HG02870 (cell line): ENCODE data around the gene KIFAP3.
"Not testable (repeated sequence)": the region's sequence is repeated elsewhere in the genome, so short reads cannot be mapped to it uniquely, and the experiment has no call there.

Experiments used
- ATAC-seq: cut with Tn5 transposase; IDR thresholded peaks from one replicate; pipeline ENCODE4 v1.9.1; 2021; ENCODE audit warnings: mild to moderate bottlenecking, moderate library complexity; ENCODE audit not compliant: unreplicated experiment

Gene KIFAP3

GRCh38 chr1:169892176-169892926 is 182.1 kb downstream of the KIFAP3 start:
- ATAC-seq, result no peak

DNA sequence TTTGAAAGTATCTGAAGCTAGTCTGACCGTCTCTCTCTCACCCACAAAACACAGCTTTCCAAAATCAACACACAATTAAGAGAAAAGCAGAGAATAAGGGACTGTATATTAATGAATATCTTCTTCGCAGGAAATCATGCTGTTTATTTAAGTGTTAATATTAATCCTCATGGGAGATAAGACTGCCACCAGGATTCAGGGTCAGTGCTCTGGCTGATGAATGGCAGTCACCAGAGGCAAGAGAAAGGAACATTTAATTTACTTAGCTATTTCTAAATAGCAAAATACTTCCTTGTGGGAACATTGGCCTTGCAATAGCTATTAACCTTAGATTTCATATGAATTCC is 183.0 kb downstream of the KIFAP3 start:
- ATAC-seq, result no peak

DNA sequence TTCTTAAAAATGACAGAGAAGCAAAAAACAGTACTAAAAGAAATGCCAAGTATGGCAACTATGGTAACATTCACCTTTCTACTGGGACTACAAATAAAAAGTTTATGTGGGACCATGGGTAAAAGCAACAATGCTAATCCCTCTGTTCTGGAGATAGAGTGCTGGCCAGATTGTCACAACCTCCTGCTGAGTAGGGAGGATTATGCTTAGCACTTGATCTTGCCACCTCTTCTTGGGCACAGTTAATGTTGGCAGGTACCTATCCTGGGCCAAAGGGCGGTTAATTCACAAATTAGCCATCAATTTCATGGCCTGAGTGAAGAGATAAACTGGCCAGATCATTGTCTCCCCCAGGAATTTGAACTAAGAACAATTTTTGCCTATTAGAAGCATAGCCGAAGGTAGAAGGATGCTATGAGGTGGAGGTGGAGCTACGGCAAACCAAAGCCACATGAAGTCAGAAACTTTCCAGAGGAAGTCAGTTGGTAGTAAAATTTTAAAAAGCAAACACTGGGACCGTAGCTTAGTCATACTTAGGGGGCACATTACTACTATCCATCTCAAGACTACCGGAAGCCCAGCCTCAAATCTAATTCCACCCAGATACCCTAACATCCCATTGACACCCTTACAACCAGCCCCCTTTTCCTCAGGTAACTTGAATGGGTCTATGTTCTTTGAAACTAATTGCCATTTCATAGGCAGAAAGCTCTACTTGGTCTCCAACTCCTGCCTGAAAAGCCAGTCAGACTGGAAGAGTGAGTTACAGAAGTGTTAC is 183.5 kb downstream of the KIFAP3 start:
- ATAC-seq, result peak; percentile 25

DNA sequence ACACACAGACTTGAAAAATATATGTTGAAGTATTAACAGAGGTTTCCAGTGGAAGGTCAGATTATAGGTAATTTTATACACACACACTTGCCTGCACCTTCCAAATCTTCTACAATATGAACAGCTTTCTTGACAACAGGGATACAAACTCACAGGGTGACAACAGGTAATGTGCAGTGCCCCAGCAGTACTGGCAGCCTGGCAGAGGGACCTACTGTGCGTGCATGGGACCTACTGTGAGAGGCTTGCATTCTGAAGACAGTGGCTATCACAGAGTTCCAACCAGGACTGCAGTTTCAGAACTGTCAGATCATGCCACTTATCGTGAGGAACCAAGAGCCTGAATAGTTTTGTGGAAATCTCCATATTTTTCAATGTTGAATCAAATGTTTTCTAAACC is 184.6 kb downstream of the KIFAP3 start:
- no peak for ATAC-seq

- no peak for ATAC-seq
Observed at GRCh38 chr1:169886931-169887330, 187.6 kb downstream of the KIFAP3 start.

DNA sequence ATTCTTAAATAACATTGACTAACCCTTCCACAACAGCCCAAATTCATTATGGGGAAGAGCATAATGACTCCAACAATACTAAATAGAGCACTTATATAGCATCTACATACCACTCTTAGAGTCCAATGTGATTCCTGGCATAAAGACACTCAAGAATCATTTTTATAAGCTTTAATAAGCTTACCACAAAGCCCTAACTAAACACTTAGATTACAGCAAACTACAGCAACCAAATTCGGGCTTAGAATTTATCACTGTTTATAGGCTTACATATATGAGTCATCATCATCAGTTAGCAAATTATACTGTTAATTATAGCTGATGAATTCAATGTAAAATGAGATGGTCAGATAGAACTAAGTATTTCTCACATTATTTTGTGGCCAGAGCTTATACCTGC is 188.1 kb downstream of the KIFAP3 start:
- no peak for ATAC-seq

- ATAC-seq, result no peak
Observed at GRCh38 chr1:169885207-169885606, 189.3 kb downstream of the KIFAP3 start.

DNA sequence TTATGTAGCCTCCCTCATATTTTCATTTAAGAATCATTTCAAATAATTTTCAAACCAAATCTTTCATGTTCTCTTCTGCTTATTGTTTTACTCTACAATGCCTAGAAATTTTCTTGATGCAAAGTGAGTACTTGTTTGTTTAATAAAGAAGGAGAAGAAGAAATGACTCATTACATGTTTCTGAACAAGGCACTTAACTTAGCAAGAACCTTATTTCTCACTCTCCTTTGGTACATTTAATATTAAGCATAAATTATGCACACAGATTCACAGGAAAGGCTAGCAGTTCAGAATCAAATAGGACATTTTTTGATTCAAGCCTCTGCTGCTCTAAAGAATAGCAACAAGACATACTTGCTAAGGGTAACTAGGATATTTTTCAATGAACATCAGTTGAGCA is 189.9 kb downstream of the KIFAP3 start:
- no peak for ATAC-seq

DNA sequence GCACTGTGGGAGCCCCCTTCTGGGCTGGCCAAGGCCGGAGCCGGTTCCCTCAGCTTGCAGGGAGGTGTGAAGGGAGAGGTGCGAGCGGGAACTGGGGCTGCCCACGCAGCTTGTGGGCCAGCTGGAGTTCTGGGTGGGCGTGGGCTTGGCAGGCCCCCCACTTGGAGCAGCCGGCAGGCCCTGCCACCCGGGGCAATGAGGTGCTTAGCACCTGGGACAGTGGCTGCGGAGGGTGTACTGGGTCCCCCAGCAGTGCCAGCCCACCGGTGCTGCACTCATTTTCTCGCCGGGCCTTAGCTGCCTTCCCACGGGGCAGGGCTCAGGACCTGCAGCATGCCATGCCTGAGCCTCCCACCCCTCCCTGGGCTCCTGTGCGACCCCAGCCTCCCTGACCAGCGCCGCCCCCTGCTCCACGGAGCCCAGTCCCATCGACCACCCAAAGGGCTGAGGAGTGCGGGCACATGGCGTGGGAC is 192.4 kb downstream of the KIFAP3 start:
- no peak for ATAC-seq

DNA sequence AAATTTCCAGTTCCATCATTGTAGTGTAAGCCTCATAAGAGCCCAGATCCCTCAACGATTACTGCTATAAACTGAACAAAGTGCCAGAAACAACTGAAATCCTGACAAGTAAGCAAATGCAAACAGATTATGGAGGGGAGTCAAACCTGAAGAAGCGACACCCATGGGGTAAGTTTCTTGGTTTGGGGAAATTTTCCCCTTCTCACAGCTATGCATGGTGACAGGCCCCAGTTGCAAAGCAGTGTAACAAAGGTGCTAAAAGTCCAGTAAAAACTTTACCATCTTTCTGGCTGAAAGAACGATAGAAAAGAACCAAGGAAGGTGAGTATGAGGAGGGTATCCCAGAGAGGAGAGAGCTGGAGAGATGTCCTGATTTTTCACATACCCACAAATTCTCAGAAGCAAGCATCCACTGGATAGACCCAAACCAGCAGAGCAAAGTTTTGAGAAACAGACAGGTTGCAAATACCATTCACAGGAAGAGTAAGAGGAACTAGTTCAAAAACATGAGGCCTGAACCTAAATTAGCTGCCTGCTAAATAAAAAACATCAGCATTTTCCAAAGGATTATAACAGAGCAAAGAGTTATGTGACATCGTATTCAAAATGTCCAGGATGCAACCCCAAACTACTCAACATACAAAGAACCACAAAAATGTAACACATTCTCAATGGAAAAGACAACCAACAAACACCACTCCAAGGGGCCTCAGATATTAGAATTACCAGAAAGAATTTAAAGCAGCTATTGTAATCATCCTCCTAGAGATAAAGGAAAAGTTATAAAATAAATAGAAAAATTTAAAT is 195.3 kb downstream of the KIFAP3 start:
- no peak for ATAC-seq

GRCh38 chr1:169878498-169878897 is 196.0 kb downstream of the KIFAP3 start:
- ATAC-seq, result no peak

DNA sequence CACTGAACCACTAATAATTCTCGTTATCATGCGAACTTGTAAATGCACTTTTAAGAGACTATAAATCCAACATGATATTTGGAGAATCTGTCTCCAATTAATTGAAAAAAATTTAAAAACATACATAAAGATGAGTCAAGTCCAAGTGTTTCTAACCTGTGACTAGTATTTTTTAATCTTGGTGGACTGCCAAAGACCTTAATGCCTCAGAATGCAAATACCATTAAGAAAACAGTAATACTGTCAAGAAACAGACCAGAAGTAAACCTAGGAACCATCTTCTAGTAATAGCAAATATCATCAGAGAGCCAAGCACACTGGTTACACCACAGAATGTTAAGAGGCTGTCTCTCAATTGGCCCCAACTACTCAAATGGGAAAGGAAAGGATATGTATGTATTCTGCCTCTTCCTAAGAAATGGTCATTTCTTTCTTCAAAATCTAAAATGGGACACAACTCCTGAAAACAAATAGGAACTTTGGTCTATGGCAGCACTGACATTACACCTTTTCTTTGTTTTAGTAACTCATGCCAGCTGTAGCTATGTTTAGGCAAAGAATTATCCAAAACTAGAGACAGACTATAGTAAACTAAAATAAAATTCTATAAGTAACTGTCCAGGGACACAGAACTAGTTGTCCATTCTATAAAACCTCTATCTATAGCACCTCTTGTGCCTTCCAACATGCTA is 196.5 kb downstream of the KIFAP3 start:
- no peak for ATAC-seq

DNA sequence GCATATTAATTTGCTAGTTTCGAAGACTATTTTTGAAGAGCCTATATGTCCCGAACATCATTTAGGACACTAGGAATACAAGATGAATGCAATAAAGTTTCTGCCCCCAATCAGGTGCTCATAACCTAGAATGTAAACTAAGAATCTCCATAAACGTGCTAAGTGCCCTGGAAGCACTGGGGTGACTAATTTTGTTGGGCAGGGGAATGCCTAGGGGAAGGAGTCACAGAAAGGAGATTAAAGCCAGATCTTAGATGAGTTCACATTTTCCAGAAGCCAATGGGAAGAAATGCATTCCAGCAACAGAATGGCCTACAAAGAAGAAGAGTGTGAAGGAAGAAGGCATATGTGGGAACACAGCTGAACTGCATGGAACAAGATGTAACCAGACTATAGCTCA is 200.3 kb downstream of the KIFAP3 start:
- ATAC-seq, result no peak

- no peak for ATAC-seq
Observed at GRCh38 chr1:169873582-169874199, 200.8 kb downstream of the KIFAP3 start.

DNA sequence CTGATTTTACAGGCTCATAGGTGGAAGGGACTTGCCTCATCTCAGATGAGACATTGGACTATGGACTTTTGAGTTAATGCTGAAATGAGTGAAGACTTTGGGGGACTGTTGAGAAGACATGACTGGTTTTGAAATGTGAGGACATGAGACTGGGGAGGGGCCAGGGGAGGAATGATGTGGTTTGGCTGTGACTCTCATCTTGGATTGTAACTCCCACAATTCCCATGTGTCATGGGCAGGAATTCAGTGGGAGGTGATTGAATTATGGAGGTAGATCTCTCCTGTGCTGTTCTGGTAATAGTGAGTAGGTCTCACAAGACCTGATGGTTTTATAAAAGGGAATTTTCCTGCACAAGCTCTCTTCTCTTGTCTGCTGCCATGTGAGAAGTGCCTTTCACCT is 201.6 kb downstream of the KIFAP3 start:
- ATAC-seq, result no peak

- not testable (repeated sequence) for ATAC-seq
Observed at GRCh38 chr1:169871988-169872387, 202.5 kb downstream of the KIFAP3 start.
